GM12878 (cell line): Measurements from ENCODE around the gene TUT1. TPM values are rescaled to one million over a fixed set of nuclear protein-coding genes. Genes with fewer than 3 reads are reported as not detected.

ENCODE experiments used
- ATAC-seq: fragments of 200-7000 bp; cut with Tn5 transposase; 3 replicates; pipeline ENCODE4 v1.9.1; 2020; ENCODE audit warnings: mild to moderate bottlenecking, moderate library complexity
- BruUV-seq: library from RNA; stranded (reverse); fragments of 400-500 nt; replicated peaks from 2 replicates; lab custom pipeline; 2021; lab: Mats Ljungman, UMichigan
- CTCF ChIA-PET: fragments of 300-600 bp; sonication (Branson Sonifier 250); formaldehyde crosslinking; extraction: SDS; loops from one replicate; lab custom pipeline; 2021; ENCODE audit warnings: inconsistent platforms; lab: Yijun Ruan, JAX
- POLR2A ChIA-PET: fragments of 350-600 bp; formaldehyde crosslinking; extraction: SDS; loops from one replicate; lab custom pipeline; 2021; ENCODE audit warnings: inconsistent platforms; lab: Charles Lee
- RAD21 ChIA-PET: fragments of 300-600 bp; sonication (Branson Sonifier 250); formaldehyde crosslinking; loops from one replicate; lab custom pipeline; 2023; ENCODE audit warnings: antibody characterized with exemption; ENCODE audit not compliant: unreplicated experiment; lab: Charles Lee
- SMC1A ChIA-PET: fragments of 300-600 bp; sonication (Branson Sonifier 250); formaldehyde crosslinking; loops from one replicate; lab custom pipeline; 2023; ENCODE audit not compliant: unreplicated experiment, uncharacterized antibody; lab: Charles Lee
- DNase-seq: peaks from one replicate; pipeline ENCODE4 v3.0.0-alpha.2; 2011; ENCODE audit warnings: low read depth, low spot score
- FAIRE-seq: peaks from 3 replicates; lab custom pipeline; 2011; peaks lifted over from hg19 to GRCh38; lab: Jason Lieb, UNC
- H2AFZ ChIP-seq: 2 replicates; pipeline ENCODE4 v1.6.0; 2011; ENCODE audit warnings: low read depth, low read length, control low read depth; ENCODE audit not compliant: control insufficient read depth
- H3K27ac ChIP-seq: 2 replicates; pipeline ENCODE4 v1.5.1; 2011; ENCODE audit warnings: control low read depth; ENCODE audit not compliant: control insufficient read depth, insufficient read depth
- H3K27me3 ChIP-seq, 2 experiments: replicated peaks in 1 of 2; 2 replicates each; pipeline versions ENCODE4 v1.6.0 to v1.6.1; 2011; ENCODE audit warnings: low read length in 1 of 2; ENCODE audit not compliant: control insufficient read depth in 2 of 2, insufficient read depth in 2 of 2
- H3K36me3 ChIP-seq, 2 experiments: 2 replicates each; pipeline ENCODE4 v1.5.1; 2011; ENCODE audit warnings: low read length in 1 of 2; ENCODE audit not compliant: control insufficient read depth in 2 of 2, insufficient read depth in 2 of 2
- H3K4me1 ChIP-seq: 2 replicates; pipeline ENCODE4 v1.6.1; 2011; ENCODE audit warnings: mild to moderate bottlenecking, low read length, moderate library complexity, mixed read lengths; ENCODE audit not compliant: control insufficient read depth, insufficient read depth
- H3K4me2 ChIP-seq: 2 replicates; pipeline ENCODE4 v1.6.0; 2011; ENCODE audit warnings: control low read depth; ENCODE audit not compliant: control insufficient read depth, insufficient read depth
- H3K4me3 ChIP-seq: fragments of 200-600 bp; sonication (generic); 2 replicates; pipeline ENCODE4 v1.5.1; 2016
- H3K79me2 ChIP-seq: 2 replicates; pipeline ENCODE4 v1.6.0; 2011; ENCODE audit warnings: low read length; ENCODE audit not compliant: control insufficient read depth, insufficient read depth
- H3K9ac ChIP-seq: 2 replicates; pipeline ENCODE4 v1.8.0; 2011; ENCODE audit warnings: low read length, control low read depth, mixed read lengths; ENCODE audit not compliant: control insufficient read depth, insufficient read depth
- H3K9me3 ChIP-seq: replicated peaks from 3 replicates; pipeline ENCODE4 v1.5.1; 2011; ENCODE audit warnings: mild to moderate bottlenecking, low read length; ENCODE audit not compliant: control insufficient read depth, insufficient read depth
- H4K20me1 ChIP-seq: 2 replicates; pipeline ENCODE4 v1.6.0; 2011; ENCODE audit not compliant: control insufficient read depth, insufficient read depth
- E4F1 ChIP-seq: fragments of 450-650 bp; IDR thresholded peaks from 2 replicates; pipeline ENCODE4 v1.6.1; 2018; ENCODE audit warnings: borderline replicate concordance, mild to moderate bottlenecking; ENCODE audit not compliant: partially characterized antibody
- GABPA ChIP-seq: IDR thresholded peaks from 2 replicates; pipeline ENCODE4 v1.6.1; 2014; ENCODE audit warnings: antibody characterized with exemption, low read depth, mild to moderate bottlenecking, inconsistent platforms
- KAT2A ChIP-seq: conservative IDR thresholded peaks from 2 replicates; pipeline ENCODE4 v1.6.1; 2011; ENCODE audit warnings: low read depth, low read length; ENCODE audit not compliant: control insufficient read depth
- PKNOX1 ChIP-seq: fragments of 450-650 bp; IDR thresholded peaks from 2 replicates; pipeline ENCODE4 v1.6.1; 2016; ENCODE audit warnings: mild to moderate bottlenecking
- SMARCA5 ChIP-seq: fragments of 450-650 bp; IDR thresholded peaks from 2 replicates; pipeline ENCODE4 v1.6.1; 2017; ENCODE audit warnings: mild to moderate bottlenecking
- TARDBP ChIP-seq: IDR thresholded peaks from 2 replicates; pipeline ENCODE4 v1.6.1; 2016; ENCODE audit warnings: borderline replicate concordance
- WGBS: methylation state at CpG from one replicate; pipeline ENCODE4 v1.1.6; 2016; ENCODE audit warnings: low lambda C conversion rate; ENCODE audit not compliant: insufficient replicate concordance, insufficient coverage; ENCODE audit errors: missing lambda C conversion rate; 5-methylcytosine and 5-hydroxymethylcytosine counted together
- in situ Hi-C: fragments of 300-500 bp; cut with MboI; formaldehyde crosslinking; loops from 9 replicates; pipeline ENCODE4 v1.14.3; 2018; ENCODE audit warnings: mixed read lengths
- intact Hi-C: fragments of 100-400 bp; cut with micrococcal nuclease; formaldehyde crosslinking; loops from one replicate; pipeline ENCODE4 v1.14.2; 2022; ENCODE audit not compliant: unreplicated experiment
- polyA plus RNA-seq, 11 experiments: library from polyadenylated mRNA; depleted of rRNA in 4 of 11; unstranded in 6 of 11; stranded (reverse) in 5 of 11; fragments of >200 nt; fragmentation: Nextera tagmentation in 4 of 11; fragmentation: Illumina TruSeq in 1 of 11; extraction: Ambion mirVana in 4 of 11; extraction: Trizol in 1 of 11; gene quantifications; 1 replicate in 1 of 11; 2 replicates in 10 of 11; pipeline versions ENCODE4 v1.2.1 to v1.2.3, GENCODE V29; 2011 to 2016; ENCODE audit warnings: inconsistent platforms in 2 of 11, missing spikeins in 2 of 11, low read depth in 1 of 11
- total RNA-seq, 4 experiments: library from RNA; depleted of rRNA in 3 of 4; stranded (reverse); fragments of >200 nt in 3 of 4; fragmentation: Illumina TruSeq in 1 of 4; extraction: Trizol in 1 of 4; gene quantifications; 2 replicates each; pipeline versions ENCODE4 v1.2.1 to v1.2.3, GENCODE V29; 2013 to 2021
- TF ChIP-seq, protein P1 (sequence below): fragments of 450-650 bp; IDR thresholded peaks from 2 replicates; pipeline ENCODE4 v1.6.1; 2017; ENCODE audit warnings: borderline replicate concordance
- TF ChIP-seq, protein P2 (sequence below): IDR thresholded peaks from 2 replicates; pipeline ENCODE4 v1.6.1; 2012; ENCODE audit warnings: low read length, inconsistent platforms
- TF ChIP-seq, protein P3 (sequence below): IDR thresholded peaks from 2 replicates; pipeline ENCODE4 v1.6.1; 2011; ENCODE audit warnings: low read depth, mild to moderate bottlenecking, low read length, moderate library complexity, borderline replicate concordance; ENCODE audit errors: extremely low read depth

TUT1 gene
- total and polyA plus RNA-seq, 10 of the 15 experiments (the other 5 are each of a cell fraction or from before 2014, with no cell fraction given): 1.1 to 29.9 (median 16.2) TPM

- CTCF ChIA-PET: interaction anchor here (0.8 to 2.8 kb wide), 12 partner anchors 10 to 148 kb away, joined by 3 to 12 read pairs (median 5); partner anchors contain the start of genes C11orf98, CSKMT, MTA2 and TUT1
- Histone ChIP-seq H3K4me1 (0 out of 2 replicates have a peak, but pooled peaks cover 4% of the 10 kb centered on the region), H3K4me2 (peak within 1 kb of the TSS; percentile 98), H2AFZ (peak within 1 kb of the TSS; percentile 67), H3K27ac (peak within 1 kb of the TSS; percentile 81), H3K9me3 (no peaks in the 10 kb centered on the region), H3K9ac (peak within 1 kb of the TSS; percentile 96), H3K4me3 (peak within 1 kb of the TSS; percentile 84), H3K27me3 (no peaks in the 10 kb centered on the region), H3K79me2 (peaks cover 11% of the 10 kb centered on the region), H4K20me1 (no peaks in the 10 kb centered on the region), H3K36me3 (peaks cover 6 to 12% of the 10 kb centered on the region in 2 experiments)
- SMC1A ChIA-PET: interaction anchor here (0.6 to 2.6 kb wide), 14 partner anchors 10 to 240 kb away, joined by 3 to 11 read pairs (median 4); partner anchors contain the start of genes C11orf98, CSKMT, MTA2 and TUT1
- POLR2A ChIA-PET: interaction anchor here (0.5 to 5.0 kb wide), 37 partner anchors 9 to 1187 kb away, joined by 3 to 50 read pairs (median 5); partner anchors contain the start of genes C11orf98, CSKMT, EEF1G and EML3
- under 1% methylated on average over 71 of the region's 77 CpGs for WGBS
- ATAC-seq (peak; percentile 98), FAIRE-seq (peak; percentile 99), DNase-seq (peak; percentile 98)
- no TSS peak for BruUV-seq
- in situ Hi-C loops (no loop called here), intact Hi-C loops (loop anchor here (2.0 kb wide), 1 partner anchor 25 kb away; the partner anchor contains the start of gene GANAB)
- RAD21 ChIA-PET: interaction anchor here (0.8 to 3.3 kb wide), 17 partner anchors 8 to 236 kb away, joined by 3 to 25 read pairs (median 5); partner anchors contain the start of genes C11orf98, CSKMT, EEF1G and EML3
- TF ChIP-seq GABPA: peak; percentile 95
- TF ChIP-seq PKNOX1: peak; percentile 72
- TF ChIP-seq KAT2A: no peak
- TF ChIP-seq, protein P1, sequence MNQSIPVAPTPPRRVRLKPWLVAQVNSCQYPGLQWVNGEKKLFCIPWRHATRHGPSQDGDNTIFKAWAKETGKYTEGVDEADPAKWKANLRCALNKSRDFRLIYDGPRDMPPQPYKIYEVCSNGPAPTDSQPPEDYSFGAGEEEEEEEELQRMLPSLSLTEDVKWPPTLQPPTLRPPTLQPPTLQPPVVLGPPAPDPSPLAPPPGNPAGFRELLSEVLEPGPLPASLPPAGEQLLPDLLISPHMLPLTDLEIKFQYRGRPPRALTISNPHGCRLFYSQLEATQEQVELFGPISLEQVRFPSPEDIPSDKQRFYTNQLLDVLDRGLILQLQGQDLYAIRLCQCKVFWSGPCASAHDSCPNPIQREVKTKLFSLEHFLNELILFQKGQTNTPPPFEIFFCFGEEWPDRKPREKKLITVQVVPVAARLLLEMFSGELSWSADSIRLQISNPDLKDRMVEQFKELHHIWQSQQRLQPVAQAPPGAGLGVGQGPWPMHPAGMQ: no peak
- TF ChIP-seq, protein P2, sequence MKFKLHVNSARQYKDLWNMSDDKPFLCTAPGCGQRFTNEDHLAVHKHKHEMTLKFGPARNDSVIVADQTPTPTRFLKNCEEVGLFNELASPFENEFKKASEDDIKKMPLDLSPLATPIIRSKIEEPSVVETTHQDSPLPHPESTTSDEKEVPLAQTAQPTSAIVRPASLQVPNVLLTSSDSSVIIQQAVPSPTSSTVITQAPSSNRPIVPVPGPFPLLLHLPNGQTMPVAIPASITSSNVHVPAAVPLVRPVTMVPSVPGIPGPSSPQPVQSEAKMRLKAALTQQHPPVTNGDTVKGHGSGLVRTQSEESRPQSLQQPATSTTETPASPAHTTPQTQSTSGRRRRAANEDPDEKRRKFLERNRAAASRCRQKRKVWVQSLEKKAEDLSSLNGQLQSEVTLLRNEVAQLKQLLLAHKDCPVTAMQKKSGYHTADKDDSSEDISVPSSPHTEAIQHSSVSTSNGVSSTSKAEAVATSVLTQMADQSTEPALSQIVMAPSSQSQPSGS: peak; percentile 89
- TF ChIP-seq SMARCA5: 0 out of 2 replicates have a peak, but pooled peaks have one; percentile 39
- TF ChIP-seq, protein P3, sequence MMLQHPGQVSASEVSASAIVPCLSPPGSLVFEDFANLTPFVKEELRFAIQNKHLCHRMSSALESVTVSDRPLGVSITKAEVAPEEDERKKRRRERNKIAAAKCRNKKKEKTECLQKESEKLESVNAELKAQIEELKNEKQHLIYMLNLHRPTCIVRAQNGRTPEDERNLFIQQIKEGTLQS: no peak
- no peak for TF ChIP-seq TARDBP
- TF ChIP-seq E4F1: peak; percentile 80
These were observed 30.5 kb upstream of the TUT1 start, which contains the start of gene B3GAT3 for GRCh38 chr11:62621567-62622470. Gene B3GAT3, minus strand, starts transcription at chr11:62621986. Its CDS starts 39 bp downstream, at chr11:62621947.
